H1 (cell line): Measurements from ENCODE around the gene ADCY2.

Experiments
- JUND ChIP-seq: IDR thresholded peaks from 2 replicates; pipeline ENCODE4 v1.6.1; 2011; ENCODE audit warnings: mild to moderate bottlenecking, improper control_type of control experiment, low read length
- KDM5A ChIP-seq: fragments of 200-600 bp; IDR thresholded peaks from 2 replicates; pipeline ENCODE4 v1.7.1; 2012; ENCODE audit warnings: mild to moderate bottlenecking, low read length, inconsistent platforms, mixed read lengths
- POLR2A ChIP-seq, 2 experiments: IDR thresholded peaks; 1 replicate in 1 of 2; 2 replicates in 1 of 2; pipeline ENCODE4 v1.6.1; 2011; ENCODE audit warnings: low read depth in 2 of 2, low read length in 2 of 2, mild to moderate bottlenecking in 2 of 2; ENCODE audit errors: control extremely low read depth in 1 of 2
- POLR2AphosphoS5 ChIP-seq: IDR thresholded peaks from 2 replicates; pipeline ENCODE4 v1.6.1; 2011; ENCODE audit warnings: low read depth, low read length
- TF ChIP-seq, protein P1 (sequence below): IDR thresholded peaks from 2 replicates; pipeline ENCODE4 v1.6.1; 2012; ENCODE audit warnings: inconsistent platforms
- TF ChIP-seq, protein P2 (sequence below), 3 experiments: IDR thresholded peaks; 1 replicate in 2 of 3; 2 replicates in 1 of 3; pipeline versions ENCODE4 v1.5.1 to v1.6.1; 2011; ENCODE audit warnings: low read length in 3 of 3, mild to moderate bottlenecking in 3 of 3, inconsistent platforms in 2 of 3, low read depth in 1 of 3, moderate library complexity in 1 of 3; ENCODE audit not compliant: insufficient read depth in 1 of 3; ENCODE audit errors: control extremely low read depth in 1 of 3

DNA sequence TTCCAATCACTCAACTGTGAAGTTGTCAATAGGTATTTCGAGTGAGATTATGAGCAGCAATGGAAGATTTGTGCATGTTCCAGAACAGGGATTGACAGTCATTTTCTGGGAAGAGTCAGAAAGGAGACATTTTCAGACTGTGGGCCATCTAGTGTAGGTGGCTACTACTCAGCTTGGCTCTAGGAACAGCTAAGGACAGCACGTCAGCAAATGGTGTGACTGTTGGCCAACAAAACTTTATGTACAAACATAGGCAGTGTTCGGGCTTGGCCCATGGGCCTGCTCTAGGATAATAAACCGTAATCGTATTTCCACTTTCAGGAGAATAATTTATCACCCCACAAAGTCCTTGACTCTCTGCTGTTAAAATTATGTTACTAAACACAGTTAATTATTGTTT is 143.6 kb downstream of the ADCY2 start:
- TF ChIP-seq POLR2A (IDR thresholded peaks at IDR 0.05; ENCODE audit: control extremely low read depth in 1 of 2, low read depth in 2 of 2, low read length in 2 of 2) (no peak), KDM5A (no peak), POLR2AphosphoS5 (no peak), JUND (no peak)
- TF ChIP-seq, protein P1, sequence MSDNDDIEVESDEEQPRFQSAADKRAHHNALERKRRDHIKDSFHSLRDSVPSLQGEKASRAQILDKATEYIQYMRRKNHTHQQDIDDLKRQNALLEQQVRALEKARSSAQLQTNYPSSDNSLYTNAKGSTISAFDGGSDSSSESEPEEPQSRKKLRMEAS: no peak
- TF ChIP-seq, protein P2, sequence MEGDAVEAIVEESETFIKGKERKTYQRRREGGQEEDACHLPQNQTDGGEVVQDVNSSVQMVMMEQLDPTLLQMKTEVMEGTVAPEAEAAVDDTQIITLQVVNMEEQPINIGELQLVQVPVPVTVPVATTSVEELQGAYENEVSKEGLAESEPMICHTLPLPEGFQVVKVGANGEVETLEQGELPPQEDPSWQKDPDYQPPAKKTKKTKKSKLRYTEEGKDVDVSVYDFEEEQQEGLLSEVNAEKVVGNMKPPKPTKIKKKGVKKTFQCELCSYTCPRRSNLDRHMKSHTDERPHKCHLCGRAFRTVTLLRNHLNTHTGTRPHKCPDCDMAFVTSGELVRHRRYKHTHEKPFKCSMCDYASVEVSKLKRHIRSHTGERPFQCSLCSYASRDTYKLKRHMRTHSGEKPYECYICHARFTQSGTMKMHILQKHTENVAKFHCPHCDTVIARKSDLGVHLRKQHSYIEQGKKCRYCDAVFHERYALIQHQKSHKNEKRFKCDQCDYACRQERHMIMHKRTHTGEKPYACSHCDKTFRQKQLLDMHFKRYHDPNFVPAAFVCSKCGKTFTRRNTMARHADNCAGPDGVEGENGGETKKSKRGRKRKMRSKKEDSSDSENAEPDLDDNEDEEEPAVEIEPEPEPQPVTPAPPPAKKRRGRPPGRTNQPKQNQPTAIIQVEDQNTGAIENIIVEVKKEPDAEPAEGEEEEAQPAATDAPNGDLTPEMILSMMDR (IDR thresholded peaks at IDR 0.05; ENCODE audit: control extremely low read depth in 1 of 3, insufficient read depth in 1 of 3, low read depth in 1 of 3, low read length in 3 of 3): no peak
